Panc1 (cell line): ENCODE results near the gene SSBP4.
A peak's percentile ranks its signal among the peaks of the same experiment; 100 is the strongest.

Experiments used
- POLR2AphosphoS5 ChIP-seq: IDR thresholded peaks from 2 replicates; pipeline ENCODE4 v1.6.1; 2012; ENCODE audit warnings: mild to moderate bottlenecking, low read depth, low read length, moderate library complexity
- SIN3A ChIP-seq: IDR thresholded peaks from 2 replicates; pipeline ENCODE4 v1.6.1; 2012; ENCODE audit warnings: low read depth, mild to moderate bottlenecking, low read length, moderate library complexity, borderline replicate concordance; ENCODE audit not compliant: insufficient read depth
- TCF7L2 ChIP-seq: IDR thresholded peaks from 2 replicates; pipeline ENCODE4 v1.6.1; 2011; ENCODE audit warnings: mild to moderate bottlenecking, low read depth, low read length, inconsistent platforms
- TF ChIP-seq, protein P1 (sequence below): fragments of 450-650 bp; IDR thresholded peaks from 2 replicates; pipeline ENCODE4 v1.5.1; 2017; ENCODE audit warnings: mild to moderate bottlenecking
- TF ChIP-seq, protein P2 (sequence below), 2 experiments: IDR thresholded peaks; 2 replicates each; pipeline ENCODE4 v1.6.1; 2011 to 2012; ENCODE audit warnings: low read depth in 2 of 2, control low read depth in 1 of 2, low read length in 1 of 2, mild to moderate bottlenecking in 1 of 2, moderate library complexity in 1 of 2; ENCODE audit not compliant: insufficient read depth in 1 of 2

DNA sequence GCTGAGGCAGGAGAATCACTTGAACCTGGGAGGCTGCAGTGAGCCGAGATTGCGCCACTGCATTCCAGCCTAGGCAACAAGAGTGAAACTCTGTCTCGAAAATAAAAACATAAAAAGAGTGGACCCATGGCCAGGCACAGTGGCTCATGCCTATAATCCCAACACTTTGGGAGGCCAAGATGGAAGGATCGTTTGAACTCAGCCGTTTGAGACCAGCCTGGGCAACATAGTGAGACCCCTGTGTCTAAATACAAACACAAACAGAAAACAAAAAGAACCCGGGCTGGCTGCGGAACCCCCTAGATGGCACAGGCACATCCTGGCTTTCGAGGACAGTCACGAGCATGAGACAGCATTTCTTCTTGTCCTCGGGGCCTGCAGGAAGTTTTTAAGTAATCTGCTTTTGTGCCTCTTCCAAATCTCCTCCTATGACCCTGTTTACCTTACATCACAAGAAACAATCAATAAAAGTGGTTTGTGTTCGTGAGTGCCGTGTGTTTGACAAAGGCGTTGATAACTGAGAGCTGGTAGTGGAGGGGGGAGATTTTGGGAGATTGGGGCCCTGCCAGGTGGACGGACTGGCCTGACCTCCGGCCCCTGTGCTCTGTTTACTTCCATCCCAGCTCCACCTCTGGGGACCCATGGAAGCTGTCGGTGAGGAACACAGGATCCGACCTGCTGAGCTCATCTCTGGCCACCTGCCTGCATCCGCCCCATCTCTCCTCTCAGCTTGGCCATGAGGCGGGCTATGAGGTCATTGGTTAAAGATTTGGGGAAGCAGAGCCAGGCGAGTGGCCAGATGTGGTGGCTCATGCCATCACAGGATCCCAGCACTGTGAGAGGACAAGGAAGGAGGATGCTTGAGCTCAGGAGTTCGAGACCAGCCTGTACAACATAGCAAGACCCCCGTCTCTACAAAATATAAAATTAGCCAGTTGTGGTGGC lies 39.1 kb upstream of the SSBP4 start:
- TF ChIP-seq, protein P1, sequence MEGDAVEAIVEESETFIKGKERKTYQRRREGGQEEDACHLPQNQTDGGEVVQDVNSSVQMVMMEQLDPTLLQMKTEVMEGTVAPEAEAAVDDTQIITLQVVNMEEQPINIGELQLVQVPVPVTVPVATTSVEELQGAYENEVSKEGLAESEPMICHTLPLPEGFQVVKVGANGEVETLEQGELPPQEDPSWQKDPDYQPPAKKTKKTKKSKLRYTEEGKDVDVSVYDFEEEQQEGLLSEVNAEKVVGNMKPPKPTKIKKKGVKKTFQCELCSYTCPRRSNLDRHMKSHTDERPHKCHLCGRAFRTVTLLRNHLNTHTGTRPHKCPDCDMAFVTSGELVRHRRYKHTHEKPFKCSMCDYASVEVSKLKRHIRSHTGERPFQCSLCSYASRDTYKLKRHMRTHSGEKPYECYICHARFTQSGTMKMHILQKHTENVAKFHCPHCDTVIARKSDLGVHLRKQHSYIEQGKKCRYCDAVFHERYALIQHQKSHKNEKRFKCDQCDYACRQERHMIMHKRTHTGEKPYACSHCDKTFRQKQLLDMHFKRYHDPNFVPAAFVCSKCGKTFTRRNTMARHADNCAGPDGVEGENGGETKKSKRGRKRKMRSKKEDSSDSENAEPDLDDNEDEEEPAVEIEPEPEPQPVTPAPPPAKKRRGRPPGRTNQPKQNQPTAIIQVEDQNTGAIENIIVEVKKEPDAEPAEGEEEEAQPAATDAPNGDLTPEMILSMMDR, result no peak
- TF ChIP-seq, protein P2, sequence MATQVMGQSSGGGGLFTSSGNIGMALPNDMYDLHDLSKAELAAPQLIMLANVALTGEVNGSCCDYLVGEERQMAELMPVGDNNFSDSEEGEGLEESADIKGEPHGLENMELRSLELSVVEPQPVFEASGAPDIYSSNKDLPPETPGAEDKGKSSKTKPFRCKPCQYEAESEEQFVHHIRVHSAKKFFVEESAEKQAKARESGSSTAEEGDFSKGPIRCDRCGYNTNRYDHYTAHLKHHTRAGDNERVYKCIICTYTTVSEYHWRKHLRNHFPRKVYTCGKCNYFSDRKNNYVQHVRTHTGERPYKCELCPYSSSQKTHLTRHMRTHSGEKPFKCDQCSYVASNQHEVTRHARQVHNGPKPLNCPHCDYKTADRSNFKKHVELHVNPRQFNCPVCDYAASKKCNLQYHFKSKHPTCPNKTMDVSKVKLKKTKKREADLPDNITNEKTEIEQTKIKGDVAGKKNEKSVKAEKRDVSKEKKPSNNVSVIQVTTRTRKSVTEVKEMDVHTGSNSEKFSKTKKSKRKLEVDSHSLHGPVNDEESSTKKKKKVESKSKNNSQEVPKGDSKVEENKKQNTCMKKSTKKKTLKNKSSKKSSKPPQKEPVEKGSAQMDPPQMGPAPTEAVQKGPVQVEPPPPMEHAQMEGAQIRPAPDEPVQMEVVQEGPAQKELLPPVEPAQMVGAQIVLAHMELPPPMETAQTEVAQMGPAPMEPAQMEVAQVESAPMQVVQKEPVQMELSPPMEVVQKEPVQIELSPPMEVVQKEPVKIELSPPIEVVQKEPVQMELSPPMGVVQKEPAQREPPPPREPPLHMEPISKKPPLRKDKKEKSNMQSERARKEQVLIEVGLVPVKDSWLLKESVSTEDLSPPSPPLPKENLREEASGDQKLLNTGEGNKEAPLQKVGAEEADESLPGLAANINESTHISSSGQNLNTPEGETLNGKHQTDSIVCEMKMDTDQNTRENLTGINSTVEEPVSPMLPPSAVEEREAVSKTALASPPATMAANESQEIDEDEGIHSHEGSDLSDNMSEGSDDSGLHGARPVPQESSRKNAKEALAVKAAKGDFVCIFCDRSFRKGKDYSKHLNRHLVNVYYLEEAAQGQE (IDR thresholded peaks at IDR 0.05; ENCODE audit: insufficient read depth in 1 of 2, low read depth in 2 of 2, low read length in 1 of 2), result no peak
- no peak for TF ChIP-seq SIN3A
- TF ChIP-seq TCF7L2, result peak; percentile 94
- TF ChIP-seq POLR2AphosphoS5, result peak; percentile 47; the same call in 1 of the 2 replicates
